K562 (cell line): ENCODE data around the gene LRRC3C. TPM values are rescaled to one million over a fixed set of nuclear protein-coding genes. Genes with fewer than 3 reads are reported as not detected.

Source experiments
- BACH1 ChIP-seq: fragments of 200-800 bp; sonication (Bioruptor generic); IDR thresholded peaks from 2 replicates; pipeline ENCODE4 v1.6.1; 2016; ENCODE audit warnings: missing genetic modification characterization, missing compliant biosample characterization
- BRD4 ChIP-seq: fragments of 200-600 bp; sonication (generic); IDR thresholded peaks from 2 replicates; pipeline ENCODE4 v1.6.1; 2017; ENCODE audit warnings: inconsistent platforms
- BRD9 ChIP-seq: fragments of 450-650 bp; IDR thresholded peaks from 2 replicates; pipeline ENCODE4 v1.6.1; 2018; ENCODE audit warnings: low read depth; ENCODE audit not compliant: partially characterized antibody
- CGGBP1 ChIP-seq: fragments of 250-450 bp; sonication (Bioruptor Pico); IDR thresholded peaks from 2 replicates; pipeline ENCODE4 v1.9.0; 2021; ENCODE audit warnings: mild to moderate bottlenecking
- DDX20 ChIP-seq: fragments of 450-650 bp; IDR thresholded peaks from 2 replicates; pipeline ENCODE4 v1.6.1; 2016; ENCODE audit warnings: missing genetic modification characterization, low read depth, mild to moderate bottlenecking, missing compliant biosample characterization, moderate library complexity
- E2F5 ChIP-seq: sonication (generic); formaldehyde crosslinking; IDR thresholded peaks from 2 replicates; pipeline ENCODE4 v1.8.0; 2022; ENCODE audit warnings: mild to moderate bottlenecking, missing genetic modification reagents
- GTF2B ChIP-seq: IDR thresholded peaks from 2 replicates; pipeline ENCODE4 v1.6.1; 2011; ENCODE audit not compliant: insufficient read length; ENCODE audit errors: extremely low read depth
- GTF2E2 ChIP-seq: fragments of 200-800 bp; sonication (Bioruptor generic); IDR thresholded peaks from 2 replicates; pipeline ENCODE4 v1.6.1; 2016; ENCODE audit warnings: missing genetic modification characterization, missing compliant biosample characterization
- MITF ChIP-seq: IDR thresholded peaks from 2 replicates; pipeline ENCODE4 v1.6.1; 2014; ENCODE audit warnings: antibody characterized with exemption
- MYBL2 ChIP-seq, 2 experiments: fragments of 450-650 bp in 1 of 2; sonication (generic) in 1 of 2; formaldehyde crosslinking in 1 of 2; IDR thresholded peaks; 2 replicates each; pipeline versions ENCODE4 v1.6.1 to v1.8.1; 2017 to 2022; ENCODE audit warnings: borderline replicate concordance in 1 of 2, inconsistent platforms in 1 of 2, low read depth in 1 of 2, mild to moderate bottlenecking in 1 of 2, missing genetic modification reagents in 1 of 2, moderate library complexity in 1 of 2
- NFRKB ChIP-seq: fragments of 450-650 bp; IDR thresholded peaks from 2 replicates; pipeline ENCODE4 v1.6.1; 2016; ENCODE audit warnings: low read depth
- NR2C1 ChIP-seq, 2 experiments: fragments of 450-650 bp; IDR thresholded peaks; 2 replicates each; pipeline ENCODE4 v1.6.1; 2017; ENCODE audit warnings: mild to moderate bottlenecking in 2 of 2, antibody characterized with exemption in 1 of 2, inconsistent platforms in 1 of 2, missing compliant biosample characterization in 1 of 2, missing genetic modification characterization in 1 of 2
- RNF219 ChIP-seq: fragments of 250-450 bp; sonication (Bioruptor Pico); IDR thresholded peaks from 2 replicates; pipeline ENCODE4 v1.5.0; 2022; ENCODE audit warnings: mild to moderate bottlenecking
- SMAD1 ChIP-seq: fragments of 150-350 bp; IDR thresholded peaks from 2 replicates; pipeline ENCODE4 v1.6.1; 2014; ENCODE audit warnings: low read length, low read depth; ENCODE audit not compliant: partially characterized antibody
- USF2 ChIP-seq: sonication (generic); formaldehyde crosslinking; IDR thresholded peaks from 2 replicates; pipeline ENCODE4 v1.5.0; 2020; ENCODE audit warnings: missing genetic modification reagents
- ZNF212 ChIP-seq: fragments of 450-650 bp; formaldehyde crosslinking; IDR thresholded peaks from 2 replicates; pipeline ENCODE4 v1.4.0; 2020; ENCODE audit warnings: mild to moderate bottlenecking
- ZNF311 ChIP-seq: fragments of 250-450 bp; sonication (Bioruptor Pico); IDR thresholded peaks from 2 replicates; pipeline ENCODE4 v1.4.0; 2020; ENCODE audit warnings: mild to moderate bottlenecking, moderate library complexity
- ZNF740 ChIP-seq, 3 experiments: fragments of 200-800 bp in 1 of 3; sonication (Bioruptor generic) in 1 of 3; sonication (generic) in 1 of 3; formaldehyde crosslinking in 1 of 3; IDR thresholded peaks; 2 replicates each; pipeline versions ENCODE4 v1.6.1 to v1.8.0; 2016 to 2022; ENCODE audit warnings: mild to moderate bottlenecking in 2 of 3, missing compliant biosample characterization in 2 of 3, missing genetic modification characterization in 2 of 3, missing genetic modification reagents in 1 of 3
- polyA plus RNA-seq, 8 experiments: library from polyadenylated mRNA; depleted of rRNA in 4 of 8; stranded (reverse) in 5 of 8; unstranded in 3 of 8; fragments of >200 nt; fragmentation: Nextera tagmentation in 2 of 8; fragmentation: Illumina TruSeq in 1 of 8; extraction: Ambion mirVana in 2 of 8; extraction: Trizol in 1 of 8; gene quantifications; 2 replicates each; pipeline versions ENCODE4 v1.2.1 to v1.2.3, GENCODE V29; 2011 to 2014; ENCODE audit warnings: inconsistent platforms in 1 of 8, missing spikeins in 1 of 8
- total RNA-seq, 7 experiments: library from RNA; depleted of rRNA in 6 of 7; stranded (reverse); fragments of >200 nt in 6 of 7; fragmentation: Illumina TruSeq in 2 of 7; extraction: Trizol in 2 of 7; gene quantifications; 2 replicates each; pipeline versions ENCODE4 v1.2.1 to v1.2.3, GENCODE V29; 2011 to 2021; ENCODE audit warnings: low replicate concordance in 1 of 7

Gene LRRC3C
- total and polyA plus RNA-seq, 9 of the 15 experiments (the other 6 are each of a cell fraction or from before 2014, with no cell fraction given): not detected

GRCh38 chr17:39927101-39927928 is at the start of gene LRRC3C, which contains the start of gene ORMDL3 (continued):
- TF ChIP-seq ZNF740 (CRISPR knock-in tag; IDR thresholded peaks at IDR 0.05) (no peak), ZNF740 (tag; IDR thresholded peaks at IDR 0.05) (peak in 1 of 2 experiments; percentile 63; a peak in 1 of 4 replicates), BRD4 (no peak), DDX20 (tag) (no peak), RNF219 (no peak), NFRKB (no peak), NR2C1 (IDR thresholded peaks at IDR 0.05) (peak; percentile 39), NR2C1 (tag; IDR thresholded peaks at IDR 0.05) (peak; percentile 90), BACH1 (tag) (no peak), MYBL2 (IDR thresholded peaks at IDR 0.05; ENCODE audit: low read depth) (no peak), MYBL2 (CRISPR knock-in tag; IDR thresholded peaks at IDR 0.05; ENCODE audit: borderline replicate concordance) (no peak), ZNF212 (CRISPR knock-in tag) (no peak), GTF2B (no peak), E2F5 (CRISPR knock-in tag) (no peak), USF2 (no peak), GTF2E2 (tag) (no peak), MITF (no peak), ZNF311 (CRISPR knock-in tag) (peak; percentile 38; the same call in 1 of the 2 replicates), BRD9 (no peak), CGGBP1 (CRISPR knock-in tag) (no peak), SMAD1 (no peak)
